Choroid plexus epithelial cell (primary cell): ENCODE results near the gene SYCN.

ENCODE experiments used
- DNase-seq: peaks from one replicate; pipeline ENCODE4 v3.0.0-alpha.2; 2010; ENCODE audit warnings: low read depth
- H3K4me3 ChIP-seq: 2 replicates; pipeline ENCODE4 v1.5.1; 2011; ENCODE audit warnings: low read depth, mild to moderate bottlenecking, control low read depth, low read length, moderate library complexity
- TF ChIP-seq, protein P1 (sequence below): conservative IDR thresholded peaks from 2 replicates; pipeline ENCODE4 v1.5.1; 2011; ENCODE audit warnings: low read depth, mild to moderate bottlenecking, control low read depth, inconsistent platforms, low read length, moderate library complexity

SYCN gene

DNA sequence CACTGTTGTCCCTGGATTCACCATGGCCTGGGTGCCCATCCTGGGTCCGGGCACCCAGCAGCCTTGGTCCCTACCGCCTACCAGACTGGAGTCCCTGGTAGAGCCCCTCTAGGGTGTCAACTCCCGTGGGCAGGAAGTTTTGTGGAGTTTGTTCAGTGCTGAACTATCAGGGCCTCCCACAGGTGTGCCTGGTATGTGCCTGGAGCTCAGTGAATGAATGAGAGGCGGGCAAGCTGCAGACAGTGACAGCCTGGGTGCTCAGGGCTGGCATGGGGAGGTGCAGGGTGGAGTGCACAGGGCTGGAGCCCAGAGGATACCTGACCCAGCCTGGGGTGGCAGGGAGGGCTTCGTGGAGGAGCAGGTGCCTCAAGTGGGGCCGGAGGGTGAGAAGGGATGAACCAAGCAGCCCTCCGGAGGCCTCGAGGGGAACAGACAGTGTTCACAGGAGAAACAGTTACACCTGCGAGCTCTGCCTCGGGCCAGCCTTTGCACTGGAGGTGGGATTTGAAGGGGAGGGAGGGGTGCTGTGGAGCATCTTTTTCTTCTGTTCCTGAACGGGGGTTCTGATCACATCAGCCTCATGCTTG lies 48.9 kb downstream of the SYCN start:
- DNase-seq, result no peak
- TF ChIP-seq, protein P1, sequence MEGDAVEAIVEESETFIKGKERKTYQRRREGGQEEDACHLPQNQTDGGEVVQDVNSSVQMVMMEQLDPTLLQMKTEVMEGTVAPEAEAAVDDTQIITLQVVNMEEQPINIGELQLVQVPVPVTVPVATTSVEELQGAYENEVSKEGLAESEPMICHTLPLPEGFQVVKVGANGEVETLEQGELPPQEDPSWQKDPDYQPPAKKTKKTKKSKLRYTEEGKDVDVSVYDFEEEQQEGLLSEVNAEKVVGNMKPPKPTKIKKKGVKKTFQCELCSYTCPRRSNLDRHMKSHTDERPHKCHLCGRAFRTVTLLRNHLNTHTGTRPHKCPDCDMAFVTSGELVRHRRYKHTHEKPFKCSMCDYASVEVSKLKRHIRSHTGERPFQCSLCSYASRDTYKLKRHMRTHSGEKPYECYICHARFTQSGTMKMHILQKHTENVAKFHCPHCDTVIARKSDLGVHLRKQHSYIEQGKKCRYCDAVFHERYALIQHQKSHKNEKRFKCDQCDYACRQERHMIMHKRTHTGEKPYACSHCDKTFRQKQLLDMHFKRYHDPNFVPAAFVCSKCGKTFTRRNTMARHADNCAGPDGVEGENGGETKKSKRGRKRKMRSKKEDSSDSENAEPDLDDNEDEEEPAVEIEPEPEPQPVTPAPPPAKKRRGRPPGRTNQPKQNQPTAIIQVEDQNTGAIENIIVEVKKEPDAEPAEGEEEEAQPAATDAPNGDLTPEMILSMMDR, result no peak
- H3K4me3 ChIP-seq, result no peak overlapping the region

DNA sequence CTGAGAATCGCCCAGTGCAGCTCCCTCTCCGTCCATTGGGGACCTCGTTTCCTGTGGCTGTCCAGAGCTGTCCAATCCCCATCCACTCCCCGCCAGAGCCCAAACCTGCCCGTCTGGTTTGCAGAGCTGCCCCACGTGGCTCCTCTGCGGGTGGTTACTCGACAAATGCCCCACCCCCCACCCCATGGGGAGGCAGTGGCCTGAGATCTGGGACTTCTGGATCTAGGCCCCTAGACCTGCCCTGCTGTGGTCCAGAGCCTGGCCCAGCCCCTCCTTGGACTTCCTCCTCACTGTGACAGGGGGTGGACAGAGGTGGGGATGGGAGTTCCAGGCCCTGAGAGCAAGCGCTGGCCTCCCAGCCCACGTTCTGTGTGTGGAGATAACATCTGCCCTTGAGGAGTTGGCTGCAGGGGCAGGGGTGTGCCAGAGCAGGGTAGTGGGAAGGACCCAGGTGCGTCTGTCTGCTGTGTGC lies 49.4 kb downstream of the SYCN start:
- DNase-seq, result peak; percentile 18
- TF ChIP-seq, protein P1, result no peak
- H3K4me3 ChIP-seq, result no peak overlapping the region

DNA sequence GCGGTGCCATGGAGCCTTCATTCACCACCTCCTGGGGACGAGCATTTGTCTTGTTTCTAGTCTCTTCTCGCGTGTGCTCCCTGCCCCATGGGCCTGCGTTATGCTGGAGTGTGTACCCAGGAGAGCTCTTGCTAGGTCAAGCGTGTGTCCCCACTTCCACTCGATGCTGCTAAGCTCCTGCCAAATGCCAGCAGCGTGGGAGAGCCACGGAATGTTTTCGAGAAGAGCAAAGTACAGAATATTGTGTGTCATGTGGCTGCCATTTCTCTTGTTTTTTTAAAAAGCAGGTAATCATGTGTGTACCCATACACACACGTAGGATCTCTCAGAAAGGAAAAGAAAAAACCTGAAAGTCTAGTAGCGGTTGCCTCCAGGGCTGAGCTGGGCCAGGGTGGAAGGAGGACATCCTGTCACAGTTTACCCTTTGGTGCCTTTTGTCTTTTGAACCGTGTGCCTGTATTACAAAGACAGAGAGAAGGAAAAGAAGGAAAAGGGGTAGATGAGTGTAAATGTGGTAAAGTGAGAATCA lies 49.9 kb downstream of the SYCN start:
- no peak for DNase-seq
- TF ChIP-seq, protein P1, result no peak
- no peak overlapping the region for H3K4me3 ChIP-seq
